Activated T-helper 1 cell treated with anti-CD3 and anti-CD28 coated beads, Interleukin-2, amount 50 U/mL, for 16 hours (primary cell): ENCODE measurements around the gene PRKAG2.
"Not testable (repeated sequence)": the region's sequence is repeated elsewhere in the genome, so short reads cannot be mapped to it uniquely, and the experiment has no call there.

Experiments
- DNase-seq, 2 donors: peaks; one replicate each; pipeline ENCODE4 v3.0.0-alpha.2; 2020; ENCODE audit warnings: low read depth in 1 of 2, low spot score in 1 of 2

PRKAG2 gene

GRCh38 chr7:151790830-151791620 is 85.9 kb downstream of the PRKAG2 start:
- no peak for DNase-seq

GRCh38 chr7:151790095-151790829 is 86.7 kb downstream of the PRKAG2 start:
- no peak for DNase-seq

- DNase-seq = no peak
Measured at GRCh38 chr7:151789380-151789947, 87.5 kb downstream of the PRKAG2 start.

GRCh38 chr7:151787348-151787747 is 89.6 kb downstream of the PRKAG2 start:
- DNase-seq = no peak

GRCh38 chr7:151786936-151787335 is 90.0 kb downstream of the PRKAG2 start:
- DNase-seq = no peak

GRCh38 chr7:151786241-151786640 is 90.7 kb downstream of the PRKAG2 start:
- DNase-seq = no peak

GRCh38 chr7:151785681-151785965 is 91.3 kb downstream of the PRKAG2 start:
- no peak for DNase-seq

GRCh38 chr7:151784853-151785680 is 91.8 kb downstream of the PRKAG2 start:
- DNase-seq = no peak

- no peak for DNase-seq
Measured at GRCh38 chr7:151783958-151784575, 92.8 kb downstream of the PRKAG2 start.

- DNase-seq = peak; percentile 20 to 54
Measured at GRCh38 chr7:151782598-151783448, 94.1 kb downstream of the PRKAG2 start.

GRCh38 chr7:151782256-151782597 is 94.7 kb downstream of the PRKAG2 start:
- DNase-seq = not testable (repeated sequence)

GRCh38 chr7:151781161-151781845 is 95.6 kb downstream of the PRKAG2 start:
- no peak for DNase-seq

GRCh38 chr7:151780631-151781030 is 96.3 kb downstream of the PRKAG2 start:
- no peak for DNase-seq

GRCh38 chr7:151779678-151780077 is 97.2 kb downstream of the PRKAG2 start:
- no peak for DNase-seq

- no peak for DNase-seq
Measured at GRCh38 chr7:151779255-151779654, 97.7 kb downstream of the PRKAG2 start.

- DNase-seq = no peak
Measured at GRCh38 chr7:151777908-151778670, 98.8 kb downstream of the PRKAG2 start.

GRCh38 chr7:151777495-151777880 is 99.4 kb downstream of the PRKAG2 start:
- no peak for DNase-seq

GRCh38 chr7:151776876-151777494 is 99.9 kb downstream of the PRKAG2 start:
- no peak for DNase-seq
